Mesendoderm (in vitro differentiated cells): ENCODE results near the gene MAP3K10.

ENCODE experiments used
- DNase-seq: peaks from one replicate; pipeline ENCODE4 v3.0.0; 2013
- H2AK5ac ChIP-seq: 2 replicates; pipeline ENCODE4 v1.6.1; 2013; ENCODE audit warnings: low read length, inconsistent platforms
- H2BK120ac ChIP-seq: 2 replicates; pipeline ENCODE4 v1.6.1; 2013; ENCODE audit warnings: low read depth, mild to moderate bottlenecking, low read length, moderate library complexity, mixed read lengths
- H2BK15ac ChIP-seq: replicated peaks from 2 replicates; pipeline ENCODE4 v1.6.1; 2013; ENCODE audit warnings: low read depth, mild to moderate bottlenecking, moderate library complexity
- H2BK5ac ChIP-seq: 2 replicates; pipeline ENCODE4 v1.6.1; 2013; ENCODE audit warnings: low read length, inconsistent platforms
- H3K18ac ChIP-seq: 2 replicates; pipeline ENCODE4 v1.6.1; 2013; ENCODE audit warnings: mild to moderate bottlenecking, low read length, mixed read lengths
- H3K23ac ChIP-seq: one replicate; pipeline ENCODE4 v1.6.1; 2013; ENCODE audit warnings: low read length
- H3K27ac ChIP-seq: 2 replicates; pipeline ENCODE4 v1.5.1; 2013; ENCODE audit warnings: low read depth, mild to moderate bottlenecking, inconsistent platforms, low read length, moderate library complexity
- H3K27me3 ChIP-seq: 2 replicates; pipeline ENCODE4 v1.6.1; 2013; ENCODE audit warnings: low read length, control low read depth, mild to moderate bottlenecking, inconsistent platforms; ENCODE audit not compliant: insufficient read depth, poor library complexity
- H3K36me3 ChIP-seq: 2 replicates; pipeline ENCODE4 v1.6.1; 2013; ENCODE audit warnings: low read length, inconsistent platforms; ENCODE audit not compliant: control insufficient read depth, insufficient read depth
- H3K4ac ChIP-seq: one replicate; pipeline ENCODE4 v1.6.1; 2013; ENCODE audit warnings: low read depth, mild to moderate bottlenecking, low read length, moderate library complexity
- H3K4me1 ChIP-seq: 2 replicates; pipeline ENCODE4 v1.6.1; 2013; ENCODE audit warnings: low read depth, low read length, inconsistent platforms; ENCODE audit not compliant: control insufficient read depth
- H3K4me2 ChIP-seq: 2 replicates; pipeline ENCODE4 v1.6.1; 2013; ENCODE audit warnings: low read length
- H3K4me3 ChIP-seq: 2 replicates; pipeline ENCODE4 v1.5.1; 2013; ENCODE audit warnings: mild to moderate bottlenecking, low read length
- H3K56ac ChIP-seq: one replicate; pipeline ENCODE4 v1.6.1; 2013; ENCODE audit warnings: low read length
- H3K79me1 ChIP-seq: 2 replicates; pipeline ENCODE4 v1.6.1; 2013; ENCODE audit warnings: low read length, inconsistent platforms
- H3K79me2 ChIP-seq: 2 replicates; pipeline ENCODE4 v1.6.1; 2013; ENCODE audit warnings: mild to moderate bottlenecking, low read length; ENCODE audit not compliant: control insufficient read depth, insufficient read depth
- H3K9ac ChIP-seq: 2 replicates; pipeline ENCODE4 v1.6.1; 2013; ENCODE audit warnings: low read length, inconsistent platforms
- H4K5ac ChIP-seq: one replicate; pipeline ENCODE4 v1.6.1; 2013; ENCODE audit warnings: low read length
- H4K8ac ChIP-seq: one replicate; pipeline ENCODE4 v1.6.1; 2013; ENCODE audit warnings: low read depth, mild to moderate bottlenecking, control low read depth, low read length, moderate library complexity
- WGBS: extraction: QIAGEN DNeasy Blood & Tissue Kit; methylation state at CpG from one replicate; pipeline ENCODE4 v1.1.7; 2013; ENCODE audit warnings: low lambda C conversion rate, missing lambda C conversion rate; ENCODE audit not compliant: insufficient coverage; ENCODE audit errors: extremely low coverage; 5-methylcytosine and 5-hydroxymethylcytosine counted together

MAP3K10 gene

GRCh38 chr19:40253611-40254092 lies 62.4 kb downstream of the MAP3K10 start:
- no peak for DNase-seq
- H2BK120ac ChIP-seq = no peak overlapping the region
- no peak overlapping the region for H2BK5ac ChIP-seq
- H3K79me2 ChIP-seq = no peaks in the 10 kb centered on the region
- no peak overlapping the region for H3K23ac ChIP-seq
- no peak overlapping the region for H2BK15ac ChIP-seq
- no peak overlapping the region for H3K4ac ChIP-seq
- H3K4me2 ChIP-seq = no peak overlapping the region
- peaks cover 5% of the 10 kb centered on the region for H3K79me1 ChIP-seq
- no peak overlapping the region for H3K9ac ChIP-seq
- peaks cover 1% of the 10 kb centered on the region for H3K36me3 ChIP-seq
- H4K5ac ChIP-seq = no peak overlapping the region
- H4K8ac ChIP-seq = no peak overlapping the region
- no peak overlapping the region for H3K56ac ChIP-seq
- no peak overlapping the region for H3K4me3 ChIP-seq
- H3K27ac ChIP-seq = no peak overlapping the region
- no peaks in the 10 kb centered on the region for H3K27me3 ChIP-seq
- H3K4me1 ChIP-seq = no peaks in the 10 kb centered on the region
- no peak overlapping the region for H3K18ac ChIP-seq
- no peak overlapping the region for H2AK5ac ChIP-seq
- whole genome bisulfite sequencing = no CpG with 5 or more reads among the region's 8 CpGs

GRCh38 chr19:40254714-40255418 lies 63.6 kb downstream of the MAP3K10 start:
- Histone ChIP-seq H3K36me3 (peaks cover 1% of the 10 kb centered on the region), H4K5ac (no peak overlapping the region), H3K18ac (no peak overlapping the region), H3K79me1 (peaks cover 5% of the 10 kb centered on the region), H3K79me2 (no peaks in the 10 kb centered on the region), H3K9ac (no peak overlapping the region), H3K4me1 (no peaks in the 10 kb centered on the region), H3K23ac (no peak overlapping the region), H3K27ac (peak overlapping the region; percentile 20), H3K4ac (no peak overlapping the region), H3K4me3 (no peak overlapping the region), H3K56ac (no peak overlapping the region), H3K27me3 (no peaks in the 10 kb centered on the region), H2AK5ac (no peak overlapping the region), H3K4me2 (no peak overlapping the region), H4K8ac (no peak overlapping the region), H2BK5ac (no peak overlapping the region), H2BK15ac (no peak overlapping the region), H2BK120ac (no peak overlapping the region)
- WGBS = no CpG with 5 or more reads among the region's 16 CpGs
- no peak for DNase-seq

GRCh38 chr19:40255619-40256166 lies 64.5 kb downstream of the MAP3K10 start:
- no peaks in the 10 kb centered on the region for H3K4me1 ChIP-seq
- no peak overlapping the region for H3K4ac ChIP-seq
- H3K4me3 ChIP-seq = no peak overlapping the region
- H3K18ac ChIP-seq = no peak overlapping the region
- H4K5ac ChIP-seq = no peak overlapping the region
- H3K27me3 ChIP-seq = no peaks in the 10 kb centered on the region
- H3K9ac ChIP-seq = no peak overlapping the region
- no peak overlapping the region for H2AK5ac ChIP-seq
- no CpG with 5 or more reads among the region's 3 CpGs for WGBS
- H3K36me3 ChIP-seq = peaks cover 1% of the 10 kb centered on the region
- H3K23ac ChIP-seq = no peak overlapping the region
- H3K27ac ChIP-seq = no peak overlapping the region
- H3K4me2 ChIP-seq = no peak overlapping the region
- H3K79me1 ChIP-seq = peaks cover 5% of the 10 kb centered on the region
- H2BK5ac ChIP-seq = no peak overlapping the region
- no peak overlapping the region for H2BK120ac ChIP-seq
- no peak overlapping the region for H4K8ac ChIP-seq
- H2BK15ac ChIP-seq = no peak overlapping the region
- no peaks in the 10 kb centered on the region for H3K79me2 ChIP-seq
- no peak overlapping the region for H3K56ac ChIP-seq
- DNase-seq = no peak

- peaks cover 5% of the 10 kb centered on the region for H3K79me1 ChIP-seq
- H3K4me1 ChIP-seq = no peaks in the 10 kb centered on the region
- no peak overlapping the region for H3K4ac ChIP-seq
- H4K5ac ChIP-seq = no peak overlapping the region
- H3K4me2 ChIP-seq = no peak overlapping the region
- no peaks in the 10 kb centered on the region for H3K79me2 ChIP-seq
- H3K23ac ChIP-seq = no peak overlapping the region
- no peak overlapping the region for H3K27ac ChIP-seq
- H3K27me3 ChIP-seq = no peaks in the 10 kb centered on the region
- no peak overlapping the region for H3K4me3 ChIP-seq
- no peak overlapping the region for H4K8ac ChIP-seq
- no peak for DNase-seq
- no peak overlapping the region for H2AK5ac ChIP-seq
- H2BK5ac ChIP-seq = no peak overlapping the region
- H3K9ac ChIP-seq = no peak overlapping the region
- H3K56ac ChIP-seq = no peak overlapping the region
- H2BK15ac ChIP-seq = no peak overlapping the region
- no CpG with 5 or more reads among the region's 8 CpGs for WGBS
- H3K36me3 ChIP-seq = peaks cover 1% of the 10 kb centered on the region
- no peak overlapping the region for H2BK120ac ChIP-seq
- no peak overlapping the region for H3K18ac ChIP-seq
Measured at GRCh38 chr19:40256512-40256911, 65.3 kb downstream of the MAP3K10 start.

- no peak overlapping the region for H3K56ac ChIP-seq
- DNase-seq = no peak
- no peak overlapping the region for H3K4me2 ChIP-seq
- H3K27ac ChIP-seq = no peak overlapping the region
- no peaks in the 10 kb centered on the region for H3K79me2 ChIP-seq
- no peak overlapping the region for H3K18ac ChIP-seq
- no peak overlapping the region for H2AK5ac ChIP-seq
- no peaks in the 10 kb centered on the region for H3K27me3 ChIP-seq
- H3K9ac ChIP-seq = no peak overlapping the region
- H4K5ac ChIP-seq = no peak overlapping the region
- H2BK15ac ChIP-seq = no peak overlapping the region
- no peak overlapping the region for H4K8ac ChIP-seq
- no peaks in the 10 kb centered on the region for H3K4me1 ChIP-seq
- no peak overlapping the region for H2BK5ac ChIP-seq
- H2BK120ac ChIP-seq = no peak overlapping the region
- H3K36me3 ChIP-seq = peaks cover 1% of the 10 kb centered on the region
- H3K23ac ChIP-seq = no peak overlapping the region
- WGBS = no CpG with 5 or more reads among the region's 9 CpGs
- no peak overlapping the region for H3K4ac ChIP-seq
- H3K4me3 ChIP-seq = no peak overlapping the region
- peaks cover 1% of the 10 kb centered on the region for H3K79me1 ChIP-seq
Measured at GRCh38 chr19:40257096-40257517, 65.9 kb downstream of the MAP3K10 start.
